Ovary (tissue), 9 donors: ENCODE results near the gene ZNF385A. TPM values are rescaled to one million over a fixed set of nuclear protein-coding genes. Genes with fewer than 3 reads are reported as not detected.

Experiments used
- DNase-seq, 5 donors: peaks; one replicate each; pipeline ENCODE4 v3.0.0-alpha.2; 2019 to 2020
- H3K27ac ChIP-seq, 2 donors: fragments of 200-600 bp; one replicate each; pipeline versions ENCODE4 v1.5.1 to v1.8.0; 2019 to 2022
- H3K27me3 ChIP-seq: fragments of 200-600 bp; one replicate; pipeline ENCODE4 v1.8.0; 2022
- H3K36me3 ChIP-seq: fragments of 200-600 bp; sonication (generic); one replicate; pipeline ENCODE4 v1.5.1; 2019
- H3K4me1 ChIP-seq: one replicate; pipeline ENCODE4 v1.8.1; 2013; ENCODE audit warnings: mild to moderate bottlenecking, moderate library complexity; ENCODE audit not compliant: insufficient read depth
- H3K4me3 ChIP-seq: fragments of 200-600 bp; sonication (generic); one replicate; pipeline ENCODE4 v1.5.1; 2017
- H3K9me3 ChIP-seq, 2 donors: fragments of 200-600 bp in 1 of 2; sonication (generic) in 1 of 2; one replicate each; pipeline versions ENCODE4 v1.5.1 to v1.8.1; 2013 to 2019; ENCODE audit warnings: mild to moderate bottlenecking in 1 of 2, moderate library complexity in 1 of 2
- EP300 ChIP-seq: sonication (generic); formaldehyde crosslinking; IDR thresholded peaks from one replicate; pipeline ENCODE4 v1.6.1; 2017; ENCODE audit warnings: antibody characterized with exemption
- POLR2A ChIP-seq: fragments of 450-650 bp; IDR thresholded peaks from one replicate; pipeline ENCODE4 v1.6.1; 2017; ENCODE audit warnings: antibody characterized with exemption, mild to moderate bottlenecking, moderate library complexity
- WGBS, 3 donors: extraction: QIAGEN DNeasy Blood & Tissue Kit in 1 of 3; methylation state at CpG; one replicate each; pipeline versions ENCODE4 v1.1.5 to v1.1.7; 2013 to 2017; 5-methylcytosine and 5-hydroxymethylcytosine counted together
- intact Hi-C, 4 donors: fragments of 100-400 bp; cut with DNase I; formaldehyde crosslinking; loops; one replicate each; pipeline versions ENCODE4 v1.11.0 to v1.15.1; 2022 to 2023
- polyA plus RNA-seq, 2 donors: library from polyadenylated mRNA; stranded (reverse); fragments of 200-250 nt in 1 of 2; fragments of 350-450 nt in 1 of 2; fragmentation: Illumina TruSeq in 1 of 2; extraction: RNeasy Lipid Tissue Mini Kit (QIAGEN cat#74804) in 1 of 2; gene quantifications; one replicate each; pipeline ENCODE4 v1.2.3, GENCODE V29; 2013 to 2014
- total RNA-seq, 7 donors: library from RNA; depleted of rRNA in 2 of 7; stranded (reverse); fragments of >200 nt in 2 of 7; fragmentation: NEBNext Ultra II Directional in 3 of 7; extraction: Animal tissue kit (Norgen Biotek cat#: 25700) in 3 of 7; gene quantifications; one replicate each; pipeline versions ENCODE4 v1.1.0 to v1.2.4, GENCODE V29; 2016 to 2023
- TF ChIP-seq, protein P1 (sequence below), 3 donors: fragments of 450-650 bp in 2 of 3; fragments of 200-600 bp in 1 of 3; IDR thresholded peaks; one replicate each; pipeline versions ENCODE4 v1.5.1 to v1.8.0; 2016 to 2022; ENCODE audit warnings: antibody characterized with exemption in 3 of 3, mild to moderate bottlenecking in 1 of 3
- donor health status: DM: no; HTN: no; CAD: no; lungs with moderate emphysema.
- donor health status: DM: no; HTN: no; CAD: no.
- donor health status: Bipolar disorder and iron deficiency.
- donor health status: DM: yes; HTN: yes; CAD: no.
- donor health status: DM: no; HTN: no; CAD: no.
- donor health status: DM: yes; HTN: yes; CAD: no.

The ZNF385A gene
- total and polyA plus RNA-seq, 9 donors: 3.6 to 30.5 (median 6.0) TPM

DNA sequence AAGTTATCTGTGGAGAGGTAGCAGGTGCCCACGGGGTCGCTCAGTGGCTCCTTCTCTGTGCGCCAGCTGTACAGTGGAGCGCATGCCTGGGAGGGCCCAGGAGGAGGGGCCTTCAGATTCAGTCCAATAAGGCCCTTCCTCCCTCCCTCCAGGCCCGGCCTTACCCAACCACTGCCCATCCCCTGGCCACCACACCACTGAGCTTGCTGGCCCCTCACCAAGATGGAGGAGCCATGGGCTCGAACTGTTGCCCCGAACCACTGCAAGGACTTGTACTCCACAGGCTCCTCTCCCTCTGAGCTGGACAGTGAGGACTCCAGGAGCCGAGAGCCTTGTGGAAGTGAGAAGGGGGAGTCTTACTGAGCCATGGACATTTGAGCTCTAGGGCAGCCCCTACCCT lies 24.7 kb upstream of the ZNF385A start:
- Histone ChIP-seq H3K36me3 (no peaks in the 10 kb centered on the region), H3K27ac (no peak overlapping the region), H3K4me3 (no peak overlapping the region), H3K9me3 (no peaks in the 10 kb centered on the region), H3K27me3 (no peaks in the 10 kb centered on the region), H3K4me1 (peaks cover 6% of the 10 kb centered on the region)
- intact Hi-C loops: no loop called here
- DNase-seq: no peak
- TF ChIP-seq POLR2A (no peak), EP300 (no peak)
- TF ChIP-seq, protein P1, sequence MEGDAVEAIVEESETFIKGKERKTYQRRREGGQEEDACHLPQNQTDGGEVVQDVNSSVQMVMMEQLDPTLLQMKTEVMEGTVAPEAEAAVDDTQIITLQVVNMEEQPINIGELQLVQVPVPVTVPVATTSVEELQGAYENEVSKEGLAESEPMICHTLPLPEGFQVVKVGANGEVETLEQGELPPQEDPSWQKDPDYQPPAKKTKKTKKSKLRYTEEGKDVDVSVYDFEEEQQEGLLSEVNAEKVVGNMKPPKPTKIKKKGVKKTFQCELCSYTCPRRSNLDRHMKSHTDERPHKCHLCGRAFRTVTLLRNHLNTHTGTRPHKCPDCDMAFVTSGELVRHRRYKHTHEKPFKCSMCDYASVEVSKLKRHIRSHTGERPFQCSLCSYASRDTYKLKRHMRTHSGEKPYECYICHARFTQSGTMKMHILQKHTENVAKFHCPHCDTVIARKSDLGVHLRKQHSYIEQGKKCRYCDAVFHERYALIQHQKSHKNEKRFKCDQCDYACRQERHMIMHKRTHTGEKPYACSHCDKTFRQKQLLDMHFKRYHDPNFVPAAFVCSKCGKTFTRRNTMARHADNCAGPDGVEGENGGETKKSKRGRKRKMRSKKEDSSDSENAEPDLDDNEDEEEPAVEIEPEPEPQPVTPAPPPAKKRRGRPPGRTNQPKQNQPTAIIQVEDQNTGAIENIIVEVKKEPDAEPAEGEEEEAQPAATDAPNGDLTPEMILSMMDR (IDR thresholded peaks at IDR 0.05): no peak
- 89 to 96% (median 90%) methylated on average over 8 of the region's 8 CpGs for WGBS, 3 donors

DNA sequence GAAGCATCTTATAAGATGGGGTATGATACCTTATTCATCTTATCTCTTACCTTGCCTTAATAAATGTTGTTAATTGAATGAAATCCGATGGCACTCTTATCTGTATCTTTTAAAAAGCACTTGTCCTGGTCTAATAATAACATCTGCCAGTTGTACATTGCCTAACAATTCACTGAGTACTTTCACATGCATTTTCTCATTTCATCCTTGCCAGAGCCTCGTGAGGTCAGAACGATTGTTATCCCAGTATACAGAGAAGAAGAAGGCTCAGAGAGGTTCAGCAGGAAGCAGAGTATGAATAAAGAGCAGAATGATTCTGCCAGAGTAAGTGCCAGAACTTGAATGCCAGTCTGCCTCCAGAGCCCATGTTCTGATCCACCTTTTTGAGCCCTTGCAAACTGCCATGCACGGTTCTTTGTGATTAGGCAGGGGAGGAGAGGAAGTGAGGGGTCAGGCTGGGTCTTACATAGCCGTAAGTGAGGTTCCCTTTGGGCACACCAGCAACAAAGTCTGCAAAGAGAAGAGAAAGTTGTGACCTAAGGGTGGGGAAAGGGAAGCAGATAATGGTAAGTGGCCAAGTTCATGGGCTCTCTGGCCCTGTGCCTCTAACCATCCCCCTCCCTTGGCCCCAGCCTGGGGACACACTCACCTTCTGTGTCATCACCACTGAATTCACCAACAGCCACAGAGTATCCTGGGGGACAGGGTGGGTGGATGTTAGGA lies 22.8 kb upstream of the ZNF385A start:
- WGBS, 3 donors: 53 to 64% (median 55%) methylated on average over 5 of the region's 5 CpGs
- intact Hi-C loops: no loop called here
- Histone ChIP-seq H3K27ac (no peak overlapping the region), H3K4me3 (no peak overlapping the region), H3K9me3 (no peaks in the 10 kb centered on the region), H3K4me1 (no peaks in the 10 kb centered on the region), H3K36me3 (no peaks in the 10 kb centered on the region), H3K27me3 (no peaks in the 10 kb centered on the region)
- DNase-seq: no peak
- TF ChIP-seq POLR2A (no peak), EP300 (no peak)
- TF ChIP-seq, protein P1 (IDR thresholded peaks at IDR 0.05): no peak

DNA sequence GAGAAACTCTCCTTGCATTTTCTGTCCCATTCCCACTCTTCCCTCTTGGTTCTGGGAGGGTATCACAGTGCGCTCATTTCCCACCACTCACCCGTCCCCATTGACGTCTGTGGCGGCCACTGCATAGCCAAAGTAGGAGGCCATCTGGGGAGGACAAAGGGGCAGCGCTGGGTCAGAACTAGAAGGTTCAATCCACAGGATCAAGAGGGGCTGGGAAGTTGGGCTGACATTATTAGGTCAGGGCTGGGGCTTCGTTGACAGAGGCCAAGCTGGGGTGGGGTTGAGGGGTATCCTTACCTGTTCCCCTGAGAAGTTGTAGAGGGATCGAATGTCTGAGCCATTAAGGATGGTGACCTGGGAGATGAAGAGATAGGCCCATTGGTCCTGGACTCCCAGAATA lies 21.0 kb upstream of the ZNF385A start:
- Histone ChIP-seq H3K4me3 (no peak overlapping the region), H3K9me3 (no peaks in the 10 kb centered on the region), H3K36me3 (no peaks in the 10 kb centered on the region), H3K27ac (no peak overlapping the region), H3K27me3 (no peaks in the 10 kb centered on the region), H3K4me1 (no peaks in the 10 kb centered on the region)
- no peak for DNase-seq
- TF ChIP-seq EP300 (no peak), POLR2A (no peak)
- TF ChIP-seq, protein P1 (IDR thresholded peaks at IDR 0.05): no peak
- intact Hi-C loops: no loop called here
- WGBS, 3 donors: 94 to 95% (median 94%) methylated on average over 7 of the region's 7 CpGs

DNA sequence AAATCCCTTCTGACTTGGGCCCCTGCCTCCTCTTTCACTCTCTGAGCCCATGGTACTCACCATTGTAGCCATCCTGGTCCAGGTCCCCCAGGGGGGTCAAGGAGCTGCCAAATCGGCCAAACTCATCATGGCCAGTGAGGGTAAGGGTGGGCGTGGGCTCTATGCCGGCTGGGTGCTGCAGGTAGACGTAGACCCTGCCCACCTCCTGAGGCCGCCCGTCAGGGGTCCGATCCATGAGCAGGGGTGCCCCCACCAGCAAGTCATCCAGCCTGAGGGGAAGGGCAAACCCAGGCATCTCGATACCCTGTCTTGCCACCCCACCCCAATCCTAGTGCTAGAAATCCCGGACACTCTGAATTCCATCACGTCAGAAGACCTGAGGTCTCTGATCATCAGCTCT lies 20.6 kb upstream of the ZNF385A start:
- intact Hi-C loops: no loop called here
- Histone ChIP-seq H3K27ac (no peak overlapping the region), H3K4me1 (no peaks in the 10 kb centered on the region), H3K36me3 (no peaks in the 10 kb centered on the region), H3K9me3 (no peaks in the 10 kb centered on the region), H3K27me3 (no peaks in the 10 kb centered on the region), H3K4me3 (no peak overlapping the region)
- DNase-seq: no peak
- 89 to 94% (median 90%) methylated on average over 3 to 10 of the region's 10 CpGs for WGBS, 3 donors
- TF ChIP-seq EP300 (no peak), POLR2A (no peak)
- TF ChIP-seq, protein P1 (IDR thresholded peaks at IDR 0.05): no peak
